ENCODE results near the gene TMEM37. TPM values are rescaled to one million over a fixed set of nuclear protein-coding genes. Genes with fewer than 3 reads are reported as not detected.

Gene TMEM37
- total RNA-seq, 1 experiment from 2014 or later, result 2.3 TPM

GRCh38 chr2:119451336-119452050 is 19.8 kb downstream of the TMEM37 start:
- Histone ChIP-seq H3K27ac (ENCODE audit: low read depth, low read length) (no peak overlapping the region), H2AFZ (ENCODE audit: low read depth, low read length, poor library complexity, severe bottlenecking) (no peak overlapping the region), H3K9ac (ENCODE audit: low read length) (no peak overlapping the region), H3K4me2 (ENCODE audit: low read length) (no peak overlapping the region), H3K9me3 (ENCODE audit: control insufficient read depth in 1 of 2, insufficient read depth in 1 of 2, low read depth in 1 of 2, low read length in 2 of 2) (no peaks in the 10 kb centered on the region), H3K79me2 (ENCODE audit: insufficient read depth, low read length) (no peaks in the 10 kb centered on the region), H3K27me3 (ENCODE audit: insufficient read depth, low read length) (no peaks in the 10 kb centered on the region), H3K4me3 (replicated peaks in 1 of 2; ENCODE audit: low read depth in 1 of 2, low read length in 2 of 2) (no peak overlapping the region), H3K4me1 (ENCODE audit: control insufficient read depth in 1 of 2, insufficient read depth in 2 of 2, low read length in 2 of 2) (no peaks in the 10 kb centered on the region), H4K20me1 (ENCODE audit: insufficient read depth) (no peaks in the 10 kb centered on the region), H3K36me3 (ENCODE audit: control insufficient read depth in 1 of 2, insufficient read depth in 2 of 2, low read length in 2 of 2) (no peaks in the 10 kb centered on the region), H3K9me2 (ENCODE audit: insufficient read depth) (no peaks in the 10 kb centered on the region)
- DNase-seq (ENCODE audit: low read depth, low spot score) (no peak), ATAC-seq (no peak)
- TF ChIP-seq POLR2AphosphoS5 (IDR thresholded peaks at IDR 0.05; ENCODE audit: low read depth, low read length), result no peak
- no peak for TF ChIP-seq YY1 (IDR thresholded peaks at IDR 0.05; ENCODE audit: extremely low read depth, insufficient replicate concordance, low read depth, low read length)
- no peak for TF ChIP-seq SP1 (IDR thresholded peaks at IDR 0.05; ENCODE audit: low read depth)
- TF ChIP-seq MAX (IDR thresholded peaks at IDR 0.05), result no peak
- TF ChIP-seq FOSL1 (IDR thresholded peaks at IDR 0.05; ENCODE audit: low read depth), result no peak
- no peak for TF ChIP-seq CBX3 (IDR thresholded peaks at IDR 0.05; ENCODE audit: low read depth)
- no peak for TF ChIP-seq ELF1 (IDR thresholded peaks at IDR 0.05; ENCODE audit: borderline replicate concordance, low read depth)
- no peak for TF ChIP-seq CTCF (IDR thresholded peaks at IDR 0.05 in 2 of 3, conservative IDR thresholded peaks at IDR 0.05 in 1 of 3; ENCODE audit: borderline replicate concordance in 1 of 3, insufficient read depth in 1 of 3, low read depth in 2 of 3, low read length in 2 of 3)
- TF ChIP-seq REST (IDR thresholded peaks at IDR 0.05; ENCODE audit: low read depth), result no peak
- POLR2A ChIA-PET, result no interaction called here
- BruUV-seq (replicated peaks), result no TSS peak
- intact Hi-C loops (cut with micrococcal nuclease), result no loop called here
- CTCF ChIA-PET, result no interaction called here
- RAD21 ChIA-PET (ENCODE audit: low non-redundant PET in 1 of 2, low total read pairs in 2 of 2, uncharacterized antibody in 2 of 2, unreplicated experiment in 2 of 2), result no interaction called here

Data from HCT116 (cell line).